ENCODE results near the gene CDH4.

The CDH4 gene

DNA sequence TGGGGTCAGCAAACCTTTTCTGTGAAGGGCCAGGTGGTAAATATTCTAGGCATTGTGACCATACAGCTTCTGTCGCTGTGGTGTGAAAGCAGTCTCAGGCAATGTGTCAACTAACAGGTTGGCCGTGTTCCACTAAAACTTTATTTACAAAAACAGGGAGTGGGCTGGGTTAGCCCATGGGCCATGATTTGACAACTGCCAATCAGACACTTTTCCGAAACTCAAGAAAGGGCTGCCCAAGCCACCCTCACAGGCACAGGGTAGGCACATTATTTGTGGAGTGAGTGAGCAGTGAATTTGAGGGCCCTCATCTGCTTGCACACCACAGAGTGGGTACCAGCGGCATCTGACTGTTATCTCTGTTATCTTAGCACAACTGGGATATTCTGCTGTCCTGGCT is 523.4 kb downstream of the CDH4 start:
- H2BK15ac ChIP-seq (replicated peaks; ENCODE audit: low read depth), result no peak overlapping the region
- no peaks in the 10 kb centered on the region for H3K4me1 ChIP-seq (ENCODE audit: control insufficient read depth, low read depth, low read length)
- no peak overlapping the region for H2BK5ac ChIP-seq (ENCODE audit: low read length)
- no peak overlapping the region for H4K5ac ChIP-seq (ENCODE audit: low read length)
- no peak overlapping the region for H3K4ac ChIP-seq (ENCODE audit: low read depth, low read length)
- no peak overlapping the region for H3K27ac ChIP-seq (ENCODE audit: low read depth, low read length)
- H3K79me1 ChIP-seq (ENCODE audit: low read length), result no peaks in the 10 kb centered on the region
- H3K27me3 ChIP-seq (ENCODE audit: insufficient read depth, low read length, poor library complexity), result no peaks in the 10 kb centered on the region
- no peaks in the 10 kb centered on the region for H3K36me3 ChIP-seq (ENCODE audit: control insufficient read depth, insufficient read depth, low read length)
- H3K4me2 ChIP-seq (ENCODE audit: low read length), result no peak overlapping the region
- WGBS (ENCODE audit: extremely low coverage, insufficient coverage, low lambda C conversion rate), result no CpG with 5 or more reads among the region's 4 CpGs
- H3K23ac ChIP-seq (ENCODE audit: low read length), result no peak overlapping the region
- H4K8ac ChIP-seq (ENCODE audit: low read depth, low read length), result no peak overlapping the region
- no peak overlapping the region for H2AK5ac ChIP-seq (ENCODE audit: low read length)
- no peak overlapping the region for H3K56ac ChIP-seq (ENCODE audit: low read length)
- no peak overlapping the region for H3K9ac ChIP-seq (ENCODE audit: low read length)
- H3K79me2 ChIP-seq (ENCODE audit: control insufficient read depth, insufficient read depth, low read length), result no peaks in the 10 kb centered on the region
- no peak overlapping the region for H2BK120ac ChIP-seq (ENCODE audit: low read depth, low read length)
- DNase-seq, result no peak
- H3K4me3 ChIP-seq (ENCODE audit: low read length), result no peak overlapping the region
- H3K18ac ChIP-seq (ENCODE audit: low read length), result no peak overlapping the region

DNA sequence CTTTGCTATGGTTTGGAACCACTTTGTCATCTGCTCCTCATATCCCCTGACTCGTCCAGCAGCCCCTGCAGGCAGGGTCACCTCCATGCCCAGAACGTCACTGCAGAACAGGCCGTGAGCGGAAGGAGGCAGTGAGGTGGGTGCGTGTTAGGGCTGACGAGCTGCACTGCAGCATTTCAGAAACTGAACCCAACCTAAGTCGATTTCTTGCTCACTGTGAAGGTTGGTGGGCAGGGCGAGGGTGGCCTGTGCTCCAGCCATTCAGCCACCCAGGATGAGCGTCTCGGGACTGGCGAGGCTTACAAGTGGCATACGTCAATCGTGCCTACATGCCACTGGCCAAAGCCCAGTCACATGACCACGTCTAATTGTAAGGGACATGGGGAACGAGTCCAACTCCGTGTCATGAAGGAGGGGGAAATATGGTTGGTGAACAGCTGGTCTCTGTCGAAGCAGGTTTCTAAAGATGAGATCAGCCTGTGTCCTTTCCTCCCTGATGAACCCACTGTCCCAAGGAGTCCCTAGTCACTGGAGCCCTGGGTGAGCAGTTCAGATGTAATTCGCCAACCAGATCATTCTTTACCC is 524.5 kb downstream of the CDH4 start:
- Histone ChIP-seq H3K36me3 (ENCODE audit: control insufficient read depth, insufficient read depth, low read length) (no peaks in the 10 kb centered on the region), H3K23ac (ENCODE audit: low read length) (no peak overlapping the region), H2BK120ac (ENCODE audit: low read depth, low read length) (no peak overlapping the region), H3K79me2 (ENCODE audit: control insufficient read depth, insufficient read depth, low read length) (no peaks in the 10 kb centered on the region), H3K4ac (ENCODE audit: low read depth, low read length) (no peak overlapping the region), H4K5ac (ENCODE audit: low read length) (no peak overlapping the region), H2BK5ac (ENCODE audit: low read length) (no peak overlapping the region), H3K56ac (ENCODE audit: low read length) (no peak overlapping the region), H3K4me2 (ENCODE audit: low read length) (no peak overlapping the region), H2BK15ac (replicated peaks; ENCODE audit: low read depth) (no peak overlapping the region), H3K79me1 (ENCODE audit: low read length) (no peaks in the 10 kb centered on the region), H3K4me3 (ENCODE audit: low read length) (no peak overlapping the region), H3K4me1 (ENCODE audit: control insufficient read depth, low read depth, low read length) (no peaks in the 10 kb centered on the region), H4K8ac (ENCODE audit: low read depth, low read length) (no peak overlapping the region), H2AK5ac (ENCODE audit: low read length) (no peak overlapping the region), H3K27me3 (ENCODE audit: insufficient read depth, low read length, poor library complexity) (no peaks in the 10 kb centered on the region), H3K18ac (ENCODE audit: low read length) (no peak overlapping the region), H3K27ac (ENCODE audit: low read depth, low read length) (no peak overlapping the region), H3K9ac (ENCODE audit: low read length) (no peak overlapping the region)
- no CpG with 5 or more reads among the region's 18 CpGs for WGBS (ENCODE audit: extremely low coverage, insufficient coverage, low lambda C conversion rate)
- no peak for DNase-seq

DNA sequence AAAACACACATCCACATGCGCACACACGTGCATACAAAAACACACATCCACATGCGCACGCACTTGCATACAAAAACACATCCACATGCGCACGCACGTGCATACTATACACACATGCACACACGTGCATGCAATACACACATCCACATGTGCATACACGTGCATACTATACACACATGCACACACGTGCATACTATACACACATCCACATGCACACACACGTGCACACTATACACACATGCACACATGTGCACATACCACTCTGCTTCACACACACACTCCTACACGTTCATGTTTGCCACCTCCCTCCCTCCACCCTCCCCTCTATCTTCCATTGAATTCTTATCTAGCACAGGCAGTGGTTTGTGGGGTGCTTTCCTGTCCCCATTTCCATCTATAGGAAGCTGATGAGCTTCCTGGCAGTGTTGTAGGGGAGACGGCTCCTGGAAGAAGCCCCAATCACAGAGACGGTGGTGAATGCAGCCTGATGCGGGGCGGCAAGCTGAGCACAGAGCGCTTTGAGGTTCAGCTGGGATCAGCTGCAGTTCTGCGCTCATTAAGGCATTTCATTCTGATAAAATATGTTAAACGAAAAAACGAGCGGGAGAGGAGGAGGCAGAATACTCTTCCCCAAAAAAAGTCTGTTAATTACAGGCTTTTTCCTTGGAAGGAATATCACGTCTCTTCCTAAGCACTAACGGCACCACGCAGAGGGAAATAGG is 525.9 kb downstream of the CDH4 start:
- no peak overlapping the region for H3K4ac ChIP-seq (ENCODE audit: low read depth, low read length)
- H3K27ac ChIP-seq (ENCODE audit: low read depth, low read length), result no peak overlapping the region
- no peak overlapping the region for H3K4me3 ChIP-seq (ENCODE audit: low read length)
- no peak overlapping the region for H2BK5ac ChIP-seq (ENCODE audit: low read length)
- H3K79me1 ChIP-seq (ENCODE audit: low read length), result no peaks in the 10 kb centered on the region
- no peak overlapping the region for H3K23ac ChIP-seq (ENCODE audit: low read length)
- H3K4me1 ChIP-seq (ENCODE audit: control insufficient read depth, low read depth, low read length), result no peaks in the 10 kb centered on the region
- H2AK5ac ChIP-seq (ENCODE audit: low read length), result no peak overlapping the region
- DNase-seq, result no peak
- no peak overlapping the region for H3K4me2 ChIP-seq (ENCODE audit: low read length)
- no peaks in the 10 kb centered on the region for H3K36me3 ChIP-seq (ENCODE audit: control insufficient read depth, insufficient read depth, low read length)
- H4K5ac ChIP-seq (ENCODE audit: low read length), result no peak overlapping the region
- H3K9ac ChIP-seq (ENCODE audit: low read length), result no peak overlapping the region
- no peaks in the 10 kb centered on the region for H3K79me2 ChIP-seq (ENCODE audit: control insufficient read depth, insufficient read depth, low read length)
- no peak overlapping the region for H2BK15ac ChIP-seq (replicated peaks; ENCODE audit: low read depth)
- H3K56ac ChIP-seq (ENCODE audit: low read length), result no peak overlapping the region
- no CpG with 5 or more reads among the region's 24 CpGs for WGBS (ENCODE audit: extremely low coverage, insufficient coverage, low lambda C conversion rate)
- no peak overlapping the region for H2BK120ac ChIP-seq (ENCODE audit: low read depth, low read length)
- H4K8ac ChIP-seq (ENCODE audit: low read depth, low read length), result no peak overlapping the region
- no peak overlapping the region for H3K18ac ChIP-seq (ENCODE audit: low read length)
- no peaks in the 10 kb centered on the region for H3K27me3 ChIP-seq (ENCODE audit: insufficient read depth, low read length, poor library complexity)

DNA sequence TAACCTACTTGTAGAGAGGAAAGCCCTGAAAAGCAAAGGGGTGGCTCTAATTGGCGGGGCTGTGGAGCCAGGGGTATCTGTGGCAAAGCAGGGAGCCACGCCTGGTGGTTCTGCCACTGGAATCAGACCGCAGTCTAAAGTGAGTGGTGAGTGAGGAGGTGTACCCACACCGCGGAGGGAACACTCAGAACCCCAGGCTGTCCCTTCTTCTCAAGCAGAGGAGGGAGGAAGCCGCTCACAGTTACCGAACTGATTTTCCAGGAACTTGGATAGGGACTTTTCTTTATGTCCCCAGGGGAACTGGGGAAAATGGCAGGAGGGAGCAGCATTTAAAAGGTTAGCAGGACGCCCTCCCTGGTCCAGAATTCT is 526.4 kb downstream of the CDH4 start:
- no peaks in the 10 kb centered on the region for H3K4me1 ChIP-seq (ENCODE audit: control insufficient read depth, low read depth, low read length)
- no peak overlapping the region for H2BK5ac ChIP-seq (ENCODE audit: low read length)
- H3K36me3 ChIP-seq (ENCODE audit: control insufficient read depth, insufficient read depth, low read length), result no peaks in the 10 kb centered on the region
- H3K79me1 ChIP-seq (ENCODE audit: low read length), result no peaks in the 10 kb centered on the region
- no peak overlapping the region for H3K4ac ChIP-seq (ENCODE audit: low read depth, low read length)
- no peak overlapping the region for H2BK120ac ChIP-seq (ENCODE audit: low read depth, low read length)
- no peak overlapping the region for H4K8ac ChIP-seq (ENCODE audit: low read depth, low read length)
- H3K23ac ChIP-seq (ENCODE audit: low read length), result no peak overlapping the region
- no peak overlapping the region for H3K27ac ChIP-seq (ENCODE audit: low read depth, low read length)
- no peak overlapping the region for H3K56ac ChIP-seq (ENCODE audit: low read length)
- no peaks in the 10 kb centered on the region for H3K27me3 ChIP-seq (ENCODE audit: insufficient read depth, low read length, poor library complexity)
- WGBS (ENCODE audit: extremely low coverage, insufficient coverage, low lambda C conversion rate), result no CpG with 5 or more reads among the region's 8 CpGs
- H3K79me2 ChIP-seq (ENCODE audit: control insufficient read depth, insufficient read depth, low read length), result no peaks in the 10 kb centered on the region
- no peak for DNase-seq
- H3K4me2 ChIP-seq (ENCODE audit: low read length), result no peak overlapping the region
- no peak overlapping the region for H3K4me3 ChIP-seq (ENCODE audit: low read length)
- no peak overlapping the region for H4K5ac ChIP-seq (ENCODE audit: low read length)
- no peak overlapping the region for H2BK15ac ChIP-seq (replicated peaks; ENCODE audit: low read depth)
- no peak overlapping the region for H2AK5ac ChIP-seq (ENCODE audit: low read length)
- no peak overlapping the region for H3K9ac ChIP-seq (ENCODE audit: low read length)
- H3K18ac ChIP-seq (ENCODE audit: low read length), result no peak overlapping the region

DNA sequence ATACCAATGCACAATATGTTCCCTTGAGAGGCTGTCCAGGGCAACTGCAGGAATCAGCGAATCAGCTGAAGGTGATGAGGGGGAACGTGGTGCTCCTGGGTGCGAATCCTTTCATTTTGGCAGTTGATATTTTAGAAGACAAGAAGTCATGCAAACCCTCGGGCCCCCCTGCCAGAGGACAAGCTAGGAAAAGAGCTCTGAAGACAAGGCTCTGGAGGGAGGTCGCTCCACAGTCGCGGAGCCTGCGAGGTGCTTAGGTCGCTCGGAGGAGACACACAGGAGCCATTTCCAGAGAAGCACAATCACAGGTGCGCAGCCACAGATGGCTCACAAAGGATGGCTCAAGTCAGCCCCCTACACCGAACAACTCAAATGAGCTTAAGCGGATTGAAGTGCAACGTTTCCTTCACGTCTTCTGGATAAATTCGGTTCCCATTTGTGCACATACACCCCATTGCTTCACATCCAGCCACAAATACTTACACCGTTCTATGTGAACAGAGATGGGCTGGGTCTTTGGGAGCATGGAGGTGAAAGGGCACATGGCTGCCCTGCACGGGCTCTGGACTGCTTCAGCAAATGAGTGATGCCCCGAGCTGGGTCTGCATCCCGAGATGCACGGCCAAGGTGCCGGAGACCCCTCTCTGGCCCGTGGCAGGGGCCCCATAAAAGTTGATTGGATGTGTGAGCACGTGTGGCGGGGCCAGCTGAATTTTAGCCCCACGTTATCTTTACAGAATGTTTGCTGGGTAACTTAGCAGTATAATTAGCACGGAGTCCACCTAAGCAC is 527.3 kb downstream of the CDH4 start:
- Histone ChIP-seq H4K5ac (ENCODE audit: low read length) (no peak overlapping the region), H2AK5ac (ENCODE audit: low read length) (no peak overlapping the region), H4K8ac (ENCODE audit: low read depth, low read length) (no peak overlapping the region), H3K27me3 (ENCODE audit: insufficient read depth, low read length, poor library complexity) (no peaks in the 10 kb centered on the region), H3K56ac (ENCODE audit: low read length) (no peak overlapping the region), H3K79me1 (ENCODE audit: low read length) (no peaks in the 10 kb centered on the region), H3K4me3 (ENCODE audit: low read length) (no peak overlapping the region), H3K4ac (ENCODE audit: low read depth, low read length) (no peak overlapping the region), H3K4me2 (ENCODE audit: low read length) (no peak overlapping the region), H2BK120ac (ENCODE audit: low read depth, low read length) (no peak overlapping the region), H3K4me1 (ENCODE audit: control insufficient read depth, low read depth, low read length) (no peaks in the 10 kb centered on the region), H3K79me2 (ENCODE audit: control insufficient read depth, insufficient read depth, low read length) (no peaks in the 10 kb centered on the region), H2BK15ac (replicated peaks; ENCODE audit: low read depth) (no peak overlapping the region), H2BK5ac (ENCODE audit: low read length) (no peak overlapping the region), H3K18ac (ENCODE audit: low read length) (no peak overlapping the region), H3K23ac (ENCODE audit: low read length) (no peak overlapping the region), H3K36me3 (ENCODE audit: control insufficient read depth, insufficient read depth, low read length) (no peaks in the 10 kb centered on the region), H3K27ac (ENCODE audit: low read depth, low read length) (no peak overlapping the region), H3K9ac (ENCODE audit: low read length) (no peak overlapping the region)
- no peak for DNase-seq
- no CpG with 5 or more reads among the region's 27 CpGs for WGBS (ENCODE audit: extremely low coverage, insufficient coverage, low lambda C conversion rate)

Data from mesendoderm (in vitro differentiated cells).